Epithelial cell of esophagus (primary cell): Measurements from ENCODE around the gene CROCC.

ENCODE experiments used
- DNase-seq: peaks from one replicate; pipeline ENCODE4 v3.0.0; 2010; ENCODE audit warnings: low read depth
- H3K4me3 ChIP-seq: 2 replicates; pipeline ENCODE4 v1.5.1; 2011; ENCODE audit warnings: mild to moderate bottlenecking, low read length, control low read depth
- TF ChIP-seq, protein P1 (sequence below): IDR thresholded peaks from 2 replicates; pipeline ENCODE4 v1.5.1; 2011; ENCODE audit warnings: low read depth, mild to moderate bottlenecking, low read length, control low read depth, inconsistent platforms; ENCODE audit not compliant: insufficient read depth; ENCODE audit errors: missing control alignments

The CROCC gene

DNA sequence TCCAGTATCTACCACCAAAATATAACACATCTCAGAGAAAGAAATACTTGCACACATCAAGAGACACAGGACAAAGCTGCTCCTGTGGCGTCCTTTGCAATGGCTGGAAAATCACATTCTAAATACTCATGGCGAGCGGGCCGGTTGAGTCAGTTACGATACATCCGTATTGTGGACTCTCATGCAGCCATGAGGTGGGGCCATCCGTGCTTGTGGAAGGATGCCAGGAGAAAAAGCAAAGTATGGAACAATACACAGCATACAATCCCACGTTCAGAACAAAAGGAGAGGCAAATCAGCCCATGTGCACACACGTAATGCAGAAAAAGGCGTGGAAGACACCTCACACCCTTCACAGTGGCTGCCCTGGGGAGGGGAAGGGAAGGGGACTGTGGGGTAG, 76.9 kb downstream of the CROCC start:
- TF ChIP-seq, protein P1, sequence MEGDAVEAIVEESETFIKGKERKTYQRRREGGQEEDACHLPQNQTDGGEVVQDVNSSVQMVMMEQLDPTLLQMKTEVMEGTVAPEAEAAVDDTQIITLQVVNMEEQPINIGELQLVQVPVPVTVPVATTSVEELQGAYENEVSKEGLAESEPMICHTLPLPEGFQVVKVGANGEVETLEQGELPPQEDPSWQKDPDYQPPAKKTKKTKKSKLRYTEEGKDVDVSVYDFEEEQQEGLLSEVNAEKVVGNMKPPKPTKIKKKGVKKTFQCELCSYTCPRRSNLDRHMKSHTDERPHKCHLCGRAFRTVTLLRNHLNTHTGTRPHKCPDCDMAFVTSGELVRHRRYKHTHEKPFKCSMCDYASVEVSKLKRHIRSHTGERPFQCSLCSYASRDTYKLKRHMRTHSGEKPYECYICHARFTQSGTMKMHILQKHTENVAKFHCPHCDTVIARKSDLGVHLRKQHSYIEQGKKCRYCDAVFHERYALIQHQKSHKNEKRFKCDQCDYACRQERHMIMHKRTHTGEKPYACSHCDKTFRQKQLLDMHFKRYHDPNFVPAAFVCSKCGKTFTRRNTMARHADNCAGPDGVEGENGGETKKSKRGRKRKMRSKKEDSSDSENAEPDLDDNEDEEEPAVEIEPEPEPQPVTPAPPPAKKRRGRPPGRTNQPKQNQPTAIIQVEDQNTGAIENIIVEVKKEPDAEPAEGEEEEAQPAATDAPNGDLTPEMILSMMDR, result no peak
- H3K4me3 ChIP-seq, result no peak overlapping the region
- peak; percentile 79 for DNase-seq

DNA sequence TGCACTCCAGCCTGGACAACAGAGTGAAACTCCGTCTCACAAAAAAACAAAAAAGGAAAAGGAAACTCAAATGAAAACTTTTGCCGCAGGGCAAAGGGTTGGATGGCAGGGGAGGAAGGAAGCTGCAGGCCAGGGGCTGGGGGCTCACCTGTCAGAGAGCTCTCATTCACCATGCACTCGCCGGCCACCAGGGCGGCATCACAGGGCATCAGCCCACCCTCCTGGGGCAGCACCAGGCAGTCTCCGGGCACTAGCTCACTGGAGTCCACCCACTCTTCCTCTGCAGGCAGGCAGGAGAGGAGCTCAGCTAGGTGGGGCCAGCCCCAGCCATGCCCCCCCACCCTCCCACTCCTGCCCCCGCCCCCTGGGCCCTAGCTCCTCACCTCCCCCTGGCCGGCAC, 78.1 kb downstream of the CROCC start:
- no peak overlapping the region for H3K4me3 ChIP-seq
- TF ChIP-seq, protein P1, result no peak
- DNase-seq, result no peak

DNA sequence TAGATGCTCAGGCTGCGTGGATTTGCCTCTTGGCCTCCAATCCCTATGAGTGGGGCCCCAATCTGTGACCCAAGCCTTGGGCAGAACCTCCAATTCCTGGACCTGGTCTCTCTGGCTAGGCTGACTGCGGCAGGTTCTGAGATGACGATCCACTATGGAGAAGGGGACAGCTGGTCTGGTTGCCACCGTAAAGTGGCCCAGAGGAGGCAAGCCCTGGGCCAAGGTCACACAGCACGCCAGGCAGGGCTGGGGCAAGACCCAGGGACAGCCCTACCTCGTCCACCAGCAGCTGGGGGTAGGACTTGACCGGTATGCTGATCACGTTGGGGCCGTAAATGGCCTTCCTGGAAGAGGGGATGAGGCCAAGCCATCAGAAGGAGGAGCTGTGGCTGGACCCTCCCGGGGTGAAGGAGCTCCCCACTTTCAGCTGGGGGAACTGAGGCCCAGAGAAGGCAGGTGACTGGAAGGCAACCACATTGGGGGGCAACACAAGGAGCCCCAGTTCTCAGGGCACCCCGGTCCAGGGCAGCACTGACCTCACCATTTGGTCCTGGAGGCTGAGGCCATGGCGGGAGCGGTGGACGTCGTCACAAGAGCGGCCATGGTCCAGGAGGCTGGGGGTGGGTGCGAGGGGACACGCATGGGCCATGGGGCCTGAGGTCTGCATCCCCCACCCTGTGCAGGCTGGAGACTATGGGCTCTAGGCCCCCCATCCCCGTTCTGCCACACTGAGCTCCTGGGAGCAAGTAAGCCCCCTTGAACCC, 80.2 kb downstream of the CROCC start:
- no peak overlapping the region for H3K4me3 ChIP-seq
- DNase-seq, result no peak
- TF ChIP-seq, protein P1, result no peak

GRCh38 chr1:17002524-17002902, 80.8 kb downstream of the CROCC start:
- H3K4me3 ChIP-seq, result no peak overlapping the region
- TF ChIP-seq, protein P1, result no peak
- no peak for DNase-seq

GRCh38 chr1:17004466-17005364, 83.0 kb downstream of the CROCC start:
- TF ChIP-seq, protein P1, result no peak
- DNase-seq, result no peak
- H3K4me3 ChIP-seq, result no peak overlapping the region

GRCh38 chr1:17005365-17005740, 83.6 kb downstream of the CROCC start:
- TF ChIP-seq, protein P1, result no peak
- DNase-seq, result no peak
- H3K4me3 ChIP-seq, result no peak overlapping the region
